ENCODE measurements around the gene CD2.

- TF ChIP-seq EZH2 (IDR thresholded peaks at IDR 0.05; ENCODE audit: insufficient read depth, poor library complexity, severe bottlenecking) (no peak), EZH2phosphoT487 (IDR thresholded peaks at IDR 0.05; ENCODE audit: insufficient read depth, low read depth) (no peak)
These were observed 22.8 kb upstream of the CD2 start for GRCh38 chr1:116731439-116731838.

Data from GM23248 (cell line).